Nephron progenitor cell (in vitro differentiated cells): ENCODE measurements around the gene SCYL3.

ENCODE experiments used
- DNase-seq: peaks from one replicate; pipeline ENCODE4 v3.0.0; 2021
- H3K27ac Mint-ChIP-seq: 2 replicates; pipeline ENCODE4 v1.8.0; 2021; ENCODE audit warnings: mild to moderate bottlenecking, moderate library complexity, mixed read lengths
- H3K27me3 Mint-ChIP-seq: 2 replicates; pipeline ENCODE4 v1.8.0; 2021; ENCODE audit warnings: mild to moderate bottlenecking, low read depth, mixed read lengths; ENCODE audit not compliant: poor library complexity
- H3K36me3 Mint-ChIP-seq: 2 replicates; pipeline ENCODE4 v1.8.0; 2021; ENCODE audit warnings: low read depth, mixed read lengths
- H3K4me1 Mint-ChIP-seq: 2 replicates; pipeline ENCODE4 v1.8.0; 2021; ENCODE audit warnings: mixed read lengths
- H3K4me3 Mint-ChIP-seq: 2 replicates; pipeline ENCODE4 v1.8.0; 2021; ENCODE audit warnings: mild to moderate bottlenecking, moderate library complexity, mixed read lengths
- H3K9me3 Mint-ChIP-seq: 2 replicates; pipeline ENCODE4 v1.8.0; 2021; ENCODE audit warnings: mild to moderate bottlenecking, moderate library complexity, mixed read lengths
- CTCF ChIP-seq: fragments of 200-600 bp; sonication (generic); IDR thresholded peaks from 2 replicates; pipeline ENCODE4 v1.5.0; 2021; ENCODE audit warnings: antibody characterized with exemption

SCYL3 gene

GRCh38 chr1:169860750-169861149, 32.9 kb downstream of the SCYL3 start:
- Mint-ChIP-seq H3K27me3 (no peaks in the 10 kb centered on the region), H3K9me3 (no peaks in the 10 kb centered on the region), H3K27ac (peak overlapping the region; percentile 8), H3K4me3 (no peak overlapping the region), H3K36me3 (peaks cover 57% of the 10 kb centered on the region), H3K4me1 (no peaks in the 10 kb centered on the region)
- DNase-seq, result no peak
- no peak for TF ChIP-seq CTCF

GRCh38 chr1:169860187-169860586, 33.5 kb downstream of the SCYL3 start:
- no peaks in the 10 kb centered on the region for H3K9me3 Mint-ChIP-seq
- H3K4me1 Mint-ChIP-seq, result no peaks in the 10 kb centered on the region
- no peak overlapping the region for H3K4me3 Mint-ChIP-seq
- DNase-seq, result no peak
- peaks cover 56% of the 10 kb centered on the region for H3K36me3 Mint-ChIP-seq
- H3K27ac Mint-ChIP-seq, result no peak overlapping the region
- TF ChIP-seq CTCF, result no peak
- no peaks in the 10 kb centered on the region for H3K27me3 Mint-ChIP-seq

- Mint-ChIP-seq H3K27me3 (no peaks in the 10 kb centered on the region), H3K27ac (no peak overlapping the region), H3K4me3 (no peak overlapping the region), H3K36me3 (peaks cover 55% of the 10 kb centered on the region), H3K9me3 (no peaks in the 10 kb centered on the region), H3K4me1 (no peaks in the 10 kb centered on the region)
- TF ChIP-seq CTCF, result no peak
- DNase-seq, result no peak
Measured at GRCh38 chr1:169859001-169859400, 34.7 kb downstream of the SCYL3 start.

- Mint-ChIP-seq H3K4me1 (no peaks in the 10 kb centered on the region), H3K4me3 (no peak overlapping the region), H3K36me3 (peaks cover 55% of the 10 kb centered on the region), H3K27me3 (no peaks in the 10 kb centered on the region), H3K9me3 (no peaks in the 10 kb centered on the region), H3K27ac (no peak overlapping the region)
- TF ChIP-seq CTCF, result no peak
- DNase-seq, result no peak
Measured at GRCh38 chr1:169858467-169858866, 35.2 kb downstream of the SCYL3 start.

- H3K4me1 Mint-ChIP-seq, result no peaks in the 10 kb centered on the region
Measured at GRCh38 chr1:169853341-169853740, 40.4 kb downstream of the SCYL3 start.

More at GRCh38 chr1:169853341-169853740, 40.4 kb downstream of the SCYL3 start:
- Mint-ChIP-seq H3K36me3 (peaks cover 50% of the 10 kb centered on the region), H3K27ac (peak overlapping the region; percentile 43), H3K9me3 (no peaks in the 10 kb centered on the region), H3K4me3 (no peak overlapping the region), H3K27me3 (no peaks in the 10 kb centered on the region)
- no peak for TF ChIP-seq CTCF
- no peak for DNase-seq
